Stimulated activated CD8-positive, alpha-beta memory T cell treated with anti-CD3 and anti-CD28 coated beads, Interleukin-7, amount 100 ng/mL, for 1 hour (primary cell): ENCODE data around the gene SAMMSON.

Experiments
- DNase-seq, 2 donors: peaks; one replicate each; pipeline ENCODE4 v3.0.0-alpha.2; 2020; ENCODE audit warnings: low read depth in 2 of 2

The SAMMSON gene

DNA sequence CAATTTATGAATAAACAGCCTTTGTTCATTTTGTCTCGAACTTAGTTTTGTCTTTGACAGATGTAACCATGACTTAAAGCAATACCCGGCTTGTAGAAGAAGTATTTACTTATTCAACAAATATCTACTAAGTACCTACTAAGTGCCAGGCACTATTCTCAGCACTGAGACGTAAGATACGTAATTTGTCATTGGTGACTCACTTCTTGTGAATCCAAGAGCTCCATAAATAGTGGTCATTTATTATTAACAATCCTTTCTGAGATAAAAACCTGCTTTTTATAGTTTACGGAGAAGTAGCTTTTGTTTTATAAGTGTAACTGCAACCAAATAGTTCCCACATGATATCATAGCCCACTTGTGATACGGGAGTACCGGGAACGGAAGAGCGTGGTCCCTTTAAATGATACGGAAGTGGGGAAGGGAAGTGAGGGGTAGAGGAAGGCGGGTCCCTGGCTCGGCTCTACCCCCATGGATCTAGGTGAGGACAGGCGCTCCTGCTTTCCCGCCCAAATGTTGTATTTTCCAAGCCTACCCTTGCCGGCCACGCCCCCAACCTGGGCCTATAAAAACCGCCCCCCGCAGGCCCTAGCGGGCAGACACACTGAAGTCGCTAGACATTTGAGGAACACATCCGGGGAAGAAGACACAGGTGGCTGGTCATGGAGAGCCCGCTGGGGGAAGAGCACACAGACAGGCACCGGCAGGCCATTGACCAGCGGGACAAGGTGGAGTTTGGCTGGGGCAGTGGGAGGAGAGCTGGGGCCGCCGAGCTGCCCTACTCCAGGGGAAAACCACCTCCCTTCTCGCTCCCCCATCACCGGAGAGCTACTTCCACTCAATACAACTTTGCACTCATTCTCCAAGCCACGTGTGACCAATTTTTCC lies at the start of gene SAMMSON:
SAMMSON (plus strand) TSS at position 594 of the 888 bp plus-strand sequence.
- no peak for DNase-seq

GRCh38 chr3:69951616-69952015 lies 47.9 kb upstream of the SAMMSON start:
- no peak for DNase-seq

DNA sequence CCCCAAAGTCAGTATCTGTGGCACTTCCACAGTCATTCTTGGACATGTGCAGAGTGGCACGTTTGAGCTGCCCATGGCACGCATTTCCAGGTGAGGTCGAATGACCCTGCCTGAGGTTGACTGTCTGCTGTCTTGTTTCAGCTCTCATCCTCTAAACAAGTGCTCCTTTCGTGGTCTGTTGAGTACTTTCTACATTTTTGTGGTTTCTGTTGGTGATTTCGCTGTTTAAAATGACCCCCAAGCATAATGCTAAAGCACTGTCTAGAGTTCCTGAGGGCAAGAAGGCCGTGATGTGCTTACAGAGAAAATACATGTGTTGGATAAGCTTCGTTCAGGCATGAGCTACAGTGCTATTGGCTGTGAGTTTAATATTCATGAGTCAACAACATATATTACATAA lies 40.0 kb upstream of the SAMMSON start:
- DNase-seq, result no peak

GRCh38 chr3:69961706-69962439 lies 37.7 kb upstream of the SAMMSON start:
- no peak for DNase-seq

DNA sequence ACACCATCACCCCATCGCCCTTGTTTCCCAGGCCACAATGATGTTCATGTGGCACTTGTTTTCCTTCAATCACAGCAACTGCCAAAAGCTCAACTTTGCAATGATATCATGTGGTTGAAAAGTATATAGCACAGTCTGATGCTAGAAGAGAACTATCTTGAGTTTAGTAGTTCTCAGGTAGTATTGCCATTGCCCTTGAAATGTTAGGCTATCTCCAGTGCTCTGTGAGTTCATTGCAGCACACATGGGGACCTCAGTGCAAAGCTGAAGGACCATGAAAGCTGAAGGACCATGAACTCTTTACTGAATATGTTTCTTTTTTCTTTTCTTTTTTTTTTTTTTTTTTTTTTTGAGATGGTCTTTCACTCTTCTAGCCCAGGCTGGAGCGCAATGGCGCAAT lies 35.9 kb upstream of the SAMMSON start:
- DNase-seq, result no peak

DNA sequence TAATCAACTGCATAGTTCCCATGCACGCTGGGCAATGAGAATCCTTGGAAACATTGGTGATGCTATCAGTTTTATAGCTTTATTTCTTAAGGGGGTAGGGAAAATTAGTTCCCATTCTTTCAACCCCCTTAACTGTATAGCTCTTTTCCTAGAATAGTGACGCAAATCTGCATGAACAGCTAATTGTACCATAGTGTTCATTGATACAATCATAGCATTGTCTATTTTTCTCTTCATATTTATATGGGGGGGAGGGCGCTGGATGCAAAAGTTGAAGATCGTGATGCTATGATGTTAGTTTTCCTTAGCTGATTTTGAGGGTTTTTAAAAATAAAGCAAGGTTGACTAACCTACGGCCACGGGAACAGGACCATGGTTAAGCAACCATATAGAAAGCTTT lies 32.4 kb upstream of the SAMMSON start:
- no peak for DNase-seq

GRCh38 chr3:69970827-69971226 lies 28.7 kb upstream of the SAMMSON start:
- no peak for DNase-seq

- no peak for DNase-seq
Measured at GRCh38 chr3:69972672-69973071, 26.9 kb upstream of the SAMMSON start.

GRCh38 chr3:69976021-69976420 lies 23.5 kb upstream of the SAMMSON start:
- no peak for DNase-seq

DNA sequence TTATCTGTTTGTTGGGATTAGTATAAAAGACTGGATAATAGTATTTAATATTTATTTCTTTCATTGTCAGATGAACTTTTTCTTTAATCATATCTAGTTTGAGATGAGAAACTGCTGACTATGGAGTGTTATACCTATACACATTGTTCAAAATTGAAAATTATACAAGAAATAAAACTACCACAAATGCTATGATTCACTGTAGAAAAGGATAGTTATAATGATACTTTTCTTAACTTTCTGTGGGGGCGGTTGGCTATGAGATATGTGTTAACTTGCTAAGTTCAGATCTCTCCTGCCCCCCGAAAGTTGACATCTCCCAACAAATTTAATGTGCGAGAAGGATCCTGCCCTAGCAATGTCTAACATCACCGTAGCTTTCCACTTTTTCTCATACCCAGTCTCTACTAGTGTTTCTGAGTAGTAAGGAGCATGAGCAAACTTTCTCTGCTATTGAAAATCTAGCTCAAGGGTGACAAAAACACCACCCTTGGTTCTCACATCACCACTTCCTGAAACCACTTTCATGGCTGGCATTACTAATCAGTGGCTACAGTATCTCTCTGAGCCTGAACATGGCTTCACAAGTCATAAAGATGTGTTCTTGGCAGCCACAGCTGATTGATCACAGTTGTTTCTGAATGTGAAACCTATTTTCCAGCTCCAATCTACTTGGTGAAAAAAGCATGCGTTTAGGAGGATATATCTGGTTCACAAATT lies 15.8 kb upstream of the SAMMSON start:
- DNase-seq, result no peak

- DNase-seq, result no peak
Measured at GRCh38 chr3:69985266-69985665, 14.3 kb upstream of the SAMMSON start.

GRCh38 chr3:69986419-69986818 lies 13.1 kb upstream of the SAMMSON start:
- DNase-seq, result no peak

DNA sequence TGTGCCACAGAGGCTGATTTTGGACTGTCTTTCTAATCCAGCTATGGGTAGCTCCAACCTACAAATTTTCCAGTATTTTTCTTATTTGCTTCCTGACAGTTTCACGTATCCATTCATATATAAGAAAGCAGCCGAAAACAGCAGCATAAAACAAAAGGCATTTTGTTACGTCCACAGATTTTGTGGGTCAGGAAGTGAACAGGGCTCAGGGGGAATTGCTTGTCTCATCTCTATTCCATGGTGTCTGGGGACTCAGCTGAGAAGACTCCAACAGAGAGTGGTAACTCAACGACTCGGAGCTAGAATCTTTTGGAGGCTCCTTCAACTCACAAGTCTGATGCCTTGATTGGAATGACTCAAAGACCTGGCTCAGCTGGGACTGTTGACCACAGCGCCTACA lies 11.7 kb upstream of the SAMMSON start:
- no peak for DNase-seq

GRCh38 chr3:69993757-69994156 lies 5.8 kb upstream of the SAMMSON start:
- no peak for DNase-seq

- DNase-seq, result no peak
Measured at GRCh38 chr3:69994919-69995318, 4.6 kb upstream of the SAMMSON start.

GRCh38 chr3:69997631-69998307 lies 1.8 kb upstream of the SAMMSON start:
- DNase-seq, result no peak

GRCh38 chr3:69998759-69999139 lies 784 bp upstream of the SAMMSON start:
- no peak for DNase-seq

GRCh38 chr3:70000028-70000410 lies 486 bp downstream of the SAMMSON start:
- DNase-seq, result no peak

DNA sequence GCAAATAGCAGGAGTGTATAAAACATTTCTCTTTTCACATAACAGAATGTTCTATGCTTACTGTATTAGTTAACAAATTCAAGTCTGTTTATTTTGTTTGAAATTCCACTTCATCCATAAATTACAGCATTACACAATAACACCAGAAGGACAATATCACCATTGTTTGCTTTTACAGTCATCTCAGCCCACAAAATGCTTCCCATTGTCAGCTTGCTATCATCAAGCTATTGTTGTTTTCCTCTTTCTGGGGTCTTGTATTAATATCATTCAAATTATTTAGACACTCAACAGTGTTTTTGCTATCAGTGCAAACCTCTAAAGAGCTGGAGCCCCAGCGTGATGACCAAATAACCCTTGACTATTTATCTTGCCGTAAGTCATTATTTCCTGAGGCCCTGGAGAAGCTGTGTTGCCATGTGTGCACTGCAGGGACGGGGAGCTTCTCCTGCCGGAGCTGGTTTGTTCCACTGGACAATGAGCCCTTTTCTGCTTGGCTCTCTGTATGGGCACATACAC lies 1.1 kb downstream of the SAMMSON start:
- no peak for DNase-seq

DNA sequence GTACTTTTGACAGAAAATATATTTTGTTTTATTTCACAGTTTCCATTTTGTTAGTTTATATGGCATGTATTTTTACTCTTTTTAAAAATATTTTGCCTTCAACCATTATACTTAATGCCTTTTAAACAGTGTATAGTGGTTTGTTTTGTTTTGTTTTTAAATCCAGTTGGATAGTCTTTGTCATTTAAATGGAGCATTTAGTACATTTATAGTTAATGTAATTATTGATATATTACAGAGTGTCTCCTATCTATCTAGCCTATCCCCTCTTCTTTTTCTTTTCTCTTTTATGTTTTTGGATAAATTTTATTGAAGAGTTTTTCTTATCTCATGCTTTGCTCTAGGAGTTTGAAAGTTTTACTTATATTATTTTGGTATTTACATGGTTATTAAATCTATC lies 3.6 kb downstream of the SAMMSON start:
- DNase-seq, result no peak

DNA sequence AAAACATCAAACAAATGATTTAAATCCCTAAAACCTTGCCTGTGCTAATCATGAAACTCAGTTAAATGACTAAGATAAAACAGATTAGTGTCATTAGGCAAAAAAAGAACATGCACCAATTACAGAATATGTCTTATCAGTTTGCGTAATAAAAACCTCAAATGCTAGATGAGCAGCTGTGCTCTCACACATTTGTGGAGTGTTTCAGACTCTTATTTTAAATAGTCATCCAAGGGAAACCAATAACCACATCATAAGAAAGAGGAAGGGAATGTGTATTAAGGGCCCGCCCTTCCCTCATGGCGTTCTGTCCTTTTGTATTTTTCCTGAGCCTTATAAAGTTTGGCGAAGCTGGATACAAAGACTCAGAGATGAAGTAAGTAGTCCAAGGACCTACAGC lies 6.6 kb downstream of the SAMMSON start:
- no peak for DNase-seq

DNA sequence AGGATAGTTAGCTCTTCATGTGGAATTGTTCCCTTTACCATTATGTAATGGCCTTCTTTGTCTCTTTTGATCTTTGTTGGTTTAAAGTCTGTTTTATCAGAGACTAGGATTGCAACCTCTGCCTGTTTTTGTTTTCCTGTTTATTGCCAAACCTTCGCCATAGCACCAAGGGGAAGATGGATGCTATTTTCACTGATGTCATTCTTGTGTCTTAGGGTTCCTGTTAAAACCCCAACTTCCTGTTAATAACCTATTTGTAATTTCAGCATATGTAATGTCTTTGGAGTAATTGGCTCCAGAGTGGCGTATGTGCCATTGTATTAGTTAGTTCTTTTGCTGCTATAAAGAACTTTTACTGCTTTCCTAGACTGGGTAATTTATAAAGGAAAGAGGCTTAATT lies 10.8 kb downstream of the SAMMSON start:
- no peak for DNase-seq
